Large intestine (tissue), 3 donors: ENCODE measurements around the gene EIF3F. TPM values are rescaled to one million over a fixed set of nuclear protein-coding genes. Genes with fewer than 3 reads are reported as not detected.
A peak's percentile ranks its signal among the peaks of the same experiment; 100 is the strongest.
"Not testable (repeated sequence)": the region's sequence is repeated elsewhere in the genome, so short reads cannot be mapped to it uniquely, and the experiment has no call there.

Source experiments
- DNase-seq, 2 donors: peaks; one replicate each; pipeline versions ENCODE4 v3.0.0 to v3.0.0-alpha.2; 2013
- H3K27ac ChIP-seq: one replicate; pipeline ENCODE4 v1.5.1; 2013; ENCODE audit warnings: low read length
- H3K27me3 ChIP-seq: 2 replicates; pipeline ENCODE4 v1.6.1; 2013; ENCODE audit warnings: low read length; ENCODE audit not compliant: control insufficient read depth, insufficient read depth
- H3K36me3 ChIP-seq: 2 replicates; pipeline ENCODE4 v1.6.1; 2013; ENCODE audit warnings: low read length; ENCODE audit not compliant: control insufficient read depth, insufficient read depth
- H3K4me1 ChIP-seq: one replicate; pipeline ENCODE4 v1.6.1; 2013; ENCODE audit warnings: low read length; ENCODE audit not compliant: control insufficient read depth, insufficient read depth
- H3K4me3 ChIP-seq: one replicate; pipeline ENCODE4 v1.5.1; 2013; ENCODE audit warnings: low read length
- H3K9me3 ChIP-seq: one replicate; pipeline ENCODE4 v1.6.1; 2013; ENCODE audit warnings: mild to moderate bottlenecking, low read depth, low read length, moderate library complexity; ENCODE audit not compliant: control insufficient read depth
- WGBS: methylation state at CpG from one replicate; pipeline ENCODE4 v1.1.5; 2013; ENCODE audit warnings: low lambda C conversion rate; ENCODE audit not compliant: insufficient coverage; 5-methylcytosine and 5-hydroxymethylcytosine counted together
- polyA plus RNA-seq: library from polyadenylated mRNA; unstranded; fragments of 120-200 nt; gene quantifications from one replicate; pipeline ENCODE4 v1.2.1, GENCODE V29; 2013

EIF3F gene
- polyA plus RNA-seq, 1 donor: 357 TPM

GRCh38 chr11:7983832-7984590, 3.1 kb upstream of the EIF3F start:
- DNase-seq: no peak
- no CpG with 5 or more reads among the region's 7 CpGs for WGBS
- Histone ChIP-seq H3K4me3 (no peak overlapping the region), H3K36me3 (peaks cover 2% of the 10 kb centered on the region), H3K27me3 (no peaks in the 10 kb centered on the region), H3K27ac (no peak overlapping the region), H3K9me3 (no peaks in the 10 kb centered on the region), H3K4me1 (peaks cover 12% of the 10 kb centered on the region)

- WGBS: 0% methylated on average over 1 of the region's 13 CpGs
- H3K27me3 ChIP-seq, H3K9me3 ChIP-seq, H3K27ac ChIP-seq, DNase-seq: not testable (repeated sequence)
- Histone ChIP-seq H3K4me1 (peaks cover 12% of the 10 kb centered on the region), H3K36me3 (peaks cover 18% of the 10 kb centered on the region), H3K4me3 (peak overlapping the region; percentile 54)
These were observed 385 bp downstream of the EIF3F start for GRCh38 chr11:7987560-7987883.

GRCh38 chr11:7994581-7995278, 7.6 kb downstream of the EIF3F start:
- no peak for DNase-seq
- WGBS: no CpG with 5 or more reads among the region's 6 CpGs
- Histone ChIP-seq H3K27me3 (no peaks in the 10 kb centered on the region), H3K27ac (no peak overlapping the region), H3K36me3 (peaks cover 73% of the 10 kb centered on the region), H3K4me3 (no peak overlapping the region), H3K4me1 (no peaks in the 10 kb centered on the region), H3K9me3 (no peaks in the 10 kb centered on the region)

- Histone ChIP-seq H3K9me3 (no peaks in the 10 kb centered on the region), H3K27ac (no peak overlapping the region), H3K27me3 (no peaks in the 10 kb centered on the region), H3K4me3 (no peak overlapping the region), H3K4me1 (no peaks in the 10 kb centered on the region), H3K36me3 (peaks cover 39% of the 10 kb centered on the region)
- whole genome bisulfite sequencing: 80% methylated on average over 1 of the region's 10 CpGs
- DNase-seq: no peak
These were observed 12.7 kb downstream of the EIF3F start for GRCh38 chr11:7999795-8000194.

- Histone ChIP-seq H3K4me1 (no peaks in the 10 kb centered on the region), H3K27me3 (no peaks in the 10 kb centered on the region), H3K4me3 (no peak overlapping the region), H3K36me3 (peaks cover 33% of the 10 kb centered on the region), H3K9me3 (no peaks in the 10 kb centered on the region), H3K27ac (no peak overlapping the region)
- WGBS: 74% methylated on average over 4 of the region's 5 CpGs
- DNase-seq: no peak
These were observed 13.3 kb downstream of the EIF3F start for GRCh38 chr11:8000390-8000789.

- Histone ChIP-seq H3K36me3 (peaks cover 17% of the 10 kb centered on the region), H3K27ac (no peak overlapping the region), H3K9me3 (no peaks in the 10 kb centered on the region), H3K4me1 (no peaks in the 10 kb centered on the region), H3K4me3 (no peak overlapping the region), H3K27me3 (no peaks in the 10 kb centered on the region)
- no peak for DNase-seq
- no CpG with 5 or more reads among the region's 1 CpG for WGBS
These were observed 15.5 kb downstream of the EIF3F start for GRCh38 chr11:8002676-8003075.

GRCh38 chr11:8003187-8003586, 16.1 kb downstream of the EIF3F start:
- 100% methylated on average over 1 of the region's 7 CpGs for whole genome bisulfite sequencing
- Histone ChIP-seq H3K36me3 (peaks cover 13% of the 10 kb centered on the region), H3K27me3 (no peaks in the 10 kb centered on the region), H3K4me1 (no peaks in the 10 kb centered on the region), H3K4me3 (no peak overlapping the region), H3K27ac (no peak overlapping the region), H3K9me3 (no peaks in the 10 kb centered on the region)
- no peak for DNase-seq

GRCh38 chr11:8004008-8004407, 16.9 kb downstream of the EIF3F start:
- no CpG with 5 or more reads among the region's 2 CpGs for WGBS
- no peak for DNase-seq

GRCh38 chr11:8005556-8005955, 18.4 kb downstream of the EIF3F start:
- H3K27me3 ChIP-seq: no peaks in the 10 kb centered on the region
- no peaks in the 10 kb centered on the region for H3K36me3 ChIP-seq
- H3K27ac ChIP-seq: no peak overlapping the region
- H3K4me3 ChIP-seq: no peak overlapping the region
- no peaks in the 10 kb centered on the region for H3K9me3 ChIP-seq
- no peaks in the 10 kb centered on the region for H3K4me1 ChIP-seq
- no peak for DNase-seq

More at GRCh38 chr11:8004008-8004407, 16.9 kb downstream of the EIF3F start:
- H3K36me3 ChIP-seq: peaks cover 7% of the 10 kb centered on the region
- no peaks in the 10 kb centered on the region for H3K27me3 ChIP-seq
- no peak overlapping the region for H3K4me3 ChIP-seq
- no peaks in the 10 kb centered on the region for H3K4me1 ChIP-seq
- H3K27ac ChIP-seq: no peak overlapping the region
- H3K9me3 ChIP-seq: no peaks in the 10 kb centered on the region

- H3K27me3 ChIP-seq: no peaks in the 10 kb centered on the region
- no peaks in the 10 kb centered on the region for H3K36me3 ChIP-seq
- H3K27ac ChIP-seq: no peak overlapping the region
- H3K9me3 ChIP-seq: no peaks in the 10 kb centered on the region
- no peaks in the 10 kb centered on the region for H3K4me1 ChIP-seq
- peak; percentile 44 to 48 for DNase-seq
- no peak overlapping the region for H3K4me3 ChIP-seq
These were observed 19.3 kb downstream of the EIF3F start for GRCh38 chr11:8006349-8006977.
